HCT116 (cell line): ENCODE data around the gene LZTR1.

Experiments used
- CEBPB ChIP-seq: IDR thresholded peaks from 2 replicates; pipeline ENCODE4 v1.6.1; 2012; ENCODE audit warnings: low read depth
- CTCF ChIP-seq, 3 experiments: fragments of 200-600 bp in 1 of 3; sonication (generic) in 1 of 3; IDR thresholded peaks in 2 of 3; conservative IDR thresholded peaks in 1 of 3; 2 replicates each; pipeline ENCODE4 v1.5.1; 2012 to 2017; ENCODE audit warnings: low read depth in 2 of 3, low read length in 2 of 3, antibody characterized with exemption in 1 of 3, borderline replicate concordance in 1 of 3, control low read depth in 1 of 3, mild to moderate bottlenecking in 1 of 3, mixed read lengths in 1 of 3, mixed run types in 1 of 3, moderate library complexity in 1 of 3; ENCODE audit not compliant: insufficient read depth in 1 of 3
- EZH2 ChIP-seq: fragments of 200-600 bp; sonication (generic); IDR thresholded peaks from 2 replicates; pipeline ENCODE4 v1.6.1; 2017; ENCODE audit warnings: antibody characterized with exemption, mixed run types
- JUND ChIP-seq: IDR thresholded peaks from 2 replicates; pipeline ENCODE4 v1.6.1; 2012
- MAX ChIP-seq: IDR thresholded peaks from 2 replicates; pipeline ENCODE4 v1.6.1; 2012
- POLR2A ChIP-seq: IDR thresholded peaks from 2 replicates; pipeline ENCODE4 v1.7.0; 2011; ENCODE audit warnings: borderline replicate concordance; ENCODE audit not compliant: insufficient read depth, insufficient read length; ENCODE audit errors: extremely low read depth
- POLR2AphosphoS5 ChIP-seq: IDR thresholded peaks from 2 replicates; pipeline ENCODE4 v1.6.1; 2011; ENCODE audit warnings: mild to moderate bottlenecking, low read depth, low read length, moderate library complexity
- RAD21 ChIP-seq: IDR thresholded peaks from 2 replicates; pipeline ENCODE4 v1.6.1; 2012; ENCODE audit warnings: low read depth, mild to moderate bottlenecking
- REST ChIP-seq: IDR thresholded peaks from 2 replicates; pipeline ENCODE4 v1.6.1; 2012; ENCODE audit warnings: low read depth
- SP1 ChIP-seq: IDR thresholded peaks from 2 replicates; pipeline ENCODE4 v1.6.1; 2012; ENCODE audit warnings: low read depth
- SRF ChIP-seq: IDR thresholded peaks from 2 replicates; pipeline ENCODE4 v1.6.1; 2012; ENCODE audit warnings: low read depth
- TCF7L2 ChIP-seq: IDR thresholded peaks from 2 replicates; pipeline ENCODE4 v1.7.0; 2011; ENCODE audit warnings: borderline replicate concordance, inconsistent platforms; ENCODE audit not compliant: insufficient read depth, insufficient read length; ENCODE audit errors: extremely low read depth
- YY1 ChIP-seq: IDR thresholded peaks from 2 replicates; pipeline ENCODE4 v1.6.1; 2011; ENCODE audit warnings: low read length, low read depth, moderate library complexity, mild to moderate bottlenecking; ENCODE audit not compliant: insufficient replicate concordance; ENCODE audit errors: extremely low read depth

- TF ChIP-seq CTCF (IDR thresholded peaks at IDR 0.05 in 2 of 3, conservative IDR thresholded peaks at IDR 0.05 in 1 of 3; ENCODE audit: borderline replicate concordance in 1 of 3, insufficient read depth in 1 of 3, low read depth in 2 of 3, low read length in 2 of 3) (no peak), RAD21 (no peak), POLR2AphosphoS5 (no peak), YY1 (no peak), REST (no peak), SRF (no peak), MAX (no peak), CEBPB (no peak), POLR2A (no peak), EZH2 (no peak), JUND (no peak), TCF7L2 (no peak), SP1 (no peak)
Observed at GRCh38 chr22:20988573-20989322, 6.7 kb downstream of the LZTR1 start.
